Cortex of kidney (tissue), 1 donor: ENCODE data around the gene TENM4.

Experiments used
- DNase-seq: peaks from one replicate; lab custom pipeline; 2025; lab: John Stamatoyannopoulos, UW

Gene TENM4

GRCh38 chr11:78935398-78936068 lies 505.3 kb downstream of the TENM4 start:
- DNase-seq: no peak

DNA sequence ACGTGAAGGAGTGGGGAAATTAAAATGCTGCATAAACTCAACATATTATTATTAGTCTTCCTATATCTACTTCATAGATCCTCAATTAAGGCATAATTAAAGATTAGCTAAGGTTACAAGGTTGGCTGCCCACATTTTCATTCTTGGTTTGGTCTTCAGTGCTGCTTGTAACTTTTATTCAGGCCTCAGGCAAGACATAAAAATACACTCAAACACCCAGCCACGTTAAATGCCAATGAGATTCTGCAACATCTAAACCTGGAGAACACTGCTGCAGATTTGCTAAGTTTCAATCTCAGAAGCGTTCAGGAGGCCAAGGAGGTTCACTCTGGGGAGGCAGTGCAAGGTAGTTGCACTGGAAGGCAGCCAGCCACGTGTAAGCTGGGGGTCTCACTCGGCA lies 507.5 kb downstream of the TENM4 start:
- no peak for DNase-seq

GRCh38 chr11:78932757-78933156 lies 508.1 kb downstream of the TENM4 start:
- no peak for DNase-seq

DNA sequence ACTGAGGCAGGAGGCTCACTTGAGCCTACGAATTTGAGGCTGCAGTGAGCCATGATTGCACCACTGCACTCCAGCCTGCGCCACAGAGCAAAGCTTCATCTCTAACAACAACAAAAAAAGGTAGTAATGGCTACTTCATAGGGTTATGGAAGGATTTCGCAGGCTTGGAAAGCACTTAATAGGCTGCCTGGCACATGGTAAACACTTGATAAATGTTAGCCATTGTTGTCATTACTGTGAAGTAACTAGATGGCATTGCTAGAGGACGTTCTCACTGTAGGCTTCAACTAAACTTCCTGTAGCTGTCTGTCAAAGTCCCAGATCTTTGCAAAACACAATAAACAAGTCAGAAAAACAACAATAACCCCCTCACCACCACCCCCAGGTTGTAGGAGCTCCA lies 508.9 kb downstream of the TENM4 start:
- DNase-seq: no peak

DNA sequence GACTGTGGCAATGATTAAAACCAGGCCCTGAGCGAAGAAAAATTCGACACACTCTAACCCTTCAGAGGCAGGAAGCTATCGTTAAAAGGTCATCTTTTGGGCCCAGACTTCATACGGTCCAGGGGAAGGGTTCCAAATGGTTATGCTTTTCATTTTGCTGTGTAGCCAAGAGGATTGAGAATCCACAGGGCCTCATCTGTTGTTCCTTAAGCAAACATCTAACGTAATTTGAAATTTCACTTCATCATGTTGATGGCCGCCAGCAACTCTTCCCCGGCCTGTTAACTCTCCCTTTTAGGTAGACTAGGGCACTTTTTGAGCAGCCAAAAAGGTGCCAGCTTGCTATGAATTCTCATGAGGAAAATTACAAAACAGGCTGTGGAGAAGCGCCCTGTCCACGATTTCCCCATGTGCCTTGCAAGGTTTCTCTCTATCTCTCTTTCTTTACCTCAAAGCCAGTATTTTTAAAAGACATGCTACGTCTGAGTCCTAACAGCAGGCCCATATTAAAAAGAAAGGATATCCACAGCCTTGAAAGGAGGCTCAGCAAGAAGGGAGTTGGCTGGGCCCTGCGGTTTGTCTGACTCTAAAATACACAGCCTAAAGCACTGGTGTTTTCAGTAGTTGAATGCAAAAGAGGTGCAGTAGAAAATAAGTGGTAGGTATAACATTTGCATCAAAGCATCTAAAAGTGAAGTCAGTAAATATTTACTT lies 509.9 kb downstream of the TENM4 start:
- DNase-seq: no peak

DNA sequence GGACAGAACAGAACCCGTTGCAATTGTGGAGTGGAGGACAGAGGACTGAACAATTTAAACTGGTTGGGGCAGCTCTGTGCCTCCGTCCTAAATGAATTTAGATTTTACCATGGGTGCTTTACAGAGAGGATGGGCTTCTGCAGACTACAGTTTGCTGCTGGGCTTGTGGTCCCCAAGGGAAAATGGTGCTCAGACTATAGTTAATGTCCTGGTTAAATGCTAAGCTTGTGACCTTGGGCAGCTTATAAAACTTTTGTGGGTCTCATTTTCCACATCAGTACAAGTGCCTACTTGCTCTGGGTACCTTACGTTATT lies 511.0 kb downstream of the TENM4 start:
- DNase-seq: no peak

DNA sequence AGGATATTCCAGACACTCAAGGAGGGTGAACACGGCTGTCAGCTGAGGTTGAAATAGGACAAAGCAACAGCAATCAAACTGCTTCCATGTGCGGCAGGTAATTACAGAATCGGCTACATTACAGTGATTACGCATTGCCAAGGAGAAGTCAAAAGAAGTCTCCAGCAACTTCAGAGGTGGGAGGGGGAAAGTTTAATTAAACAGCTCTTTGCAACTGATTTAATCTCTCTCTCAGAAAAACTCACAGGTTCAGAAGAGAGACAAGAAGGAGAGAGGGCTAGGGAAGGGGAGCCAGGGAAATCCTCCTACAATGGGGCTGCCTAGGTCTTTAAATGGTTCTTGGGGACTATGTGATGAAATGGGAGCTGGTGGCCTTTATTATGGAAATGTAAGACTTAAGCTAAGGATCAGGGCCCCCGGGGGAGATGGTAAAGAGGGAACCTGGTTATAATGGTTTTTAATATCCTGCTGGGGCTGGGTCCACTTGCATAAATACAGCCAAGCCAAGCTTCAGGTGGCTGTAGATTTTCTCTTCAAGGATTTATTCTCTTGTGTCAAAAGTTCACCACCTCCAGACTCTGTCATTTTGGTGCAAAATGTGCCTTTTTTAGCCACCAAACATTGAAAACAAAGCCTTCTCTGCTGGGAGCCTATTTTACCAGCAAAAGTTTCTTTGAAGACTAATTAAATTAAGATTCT lies 511.5 kb downstream of the TENM4 start:
- no peak for DNase-seq

GRCh38 chr11:78927511-78927910 lies 513.3 kb downstream of the TENM4 start:
- no peak for DNase-seq

DNA sequence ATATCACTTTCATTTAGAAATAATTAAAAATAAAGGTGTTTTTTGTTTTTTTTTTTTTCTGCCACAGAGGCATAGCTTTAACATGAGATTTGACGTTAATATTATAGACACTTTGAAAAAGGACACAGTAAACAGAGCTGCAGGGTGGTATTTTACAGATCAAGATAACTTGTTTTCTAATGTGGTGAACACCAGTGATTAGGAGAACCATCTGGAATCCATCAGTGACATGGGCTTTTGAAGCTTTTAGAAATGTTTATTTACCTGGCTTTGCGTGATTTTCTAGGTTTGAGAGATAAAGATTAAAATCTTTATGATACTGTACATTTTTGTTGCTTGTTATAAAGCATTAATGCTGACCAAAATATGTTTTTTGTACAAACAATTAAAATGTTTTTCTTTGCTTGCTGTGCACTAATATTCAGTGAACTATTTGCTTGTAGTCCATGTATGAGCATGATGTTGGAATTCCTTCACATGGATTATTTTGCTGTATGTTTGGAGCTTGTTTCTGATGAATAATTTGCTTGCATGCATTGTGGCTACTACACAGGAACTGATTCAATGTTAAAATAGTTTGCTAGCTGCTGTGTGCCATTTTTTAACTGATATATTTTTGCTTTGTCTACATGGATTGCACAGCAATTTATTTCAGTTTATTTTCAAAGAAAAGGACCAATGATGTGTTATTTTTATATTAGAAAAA lies 514.0 kb downstream of the TENM4 start:
- no peak for DNase-seq

DNA sequence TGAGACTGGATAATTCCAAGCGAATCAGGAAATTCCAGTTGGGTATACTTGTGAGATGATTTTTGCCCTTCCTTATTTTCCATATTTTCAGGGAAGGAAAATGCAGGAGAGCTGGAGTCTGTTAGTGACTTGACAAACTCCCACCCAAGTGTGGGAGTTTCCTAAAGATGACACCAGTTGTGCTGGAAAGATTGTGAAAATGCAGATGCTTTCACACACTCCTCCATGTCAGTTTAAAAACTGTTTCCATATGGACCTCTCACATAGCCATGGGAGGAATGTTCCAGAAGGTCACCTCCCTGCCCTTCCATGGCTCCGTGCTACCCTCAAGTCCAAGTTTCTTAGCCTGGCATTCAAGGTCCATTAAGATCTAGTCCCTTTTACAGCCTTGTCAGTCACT lies 515.4 kb downstream of the TENM4 start:
- no peak for DNase-seq

DNA sequence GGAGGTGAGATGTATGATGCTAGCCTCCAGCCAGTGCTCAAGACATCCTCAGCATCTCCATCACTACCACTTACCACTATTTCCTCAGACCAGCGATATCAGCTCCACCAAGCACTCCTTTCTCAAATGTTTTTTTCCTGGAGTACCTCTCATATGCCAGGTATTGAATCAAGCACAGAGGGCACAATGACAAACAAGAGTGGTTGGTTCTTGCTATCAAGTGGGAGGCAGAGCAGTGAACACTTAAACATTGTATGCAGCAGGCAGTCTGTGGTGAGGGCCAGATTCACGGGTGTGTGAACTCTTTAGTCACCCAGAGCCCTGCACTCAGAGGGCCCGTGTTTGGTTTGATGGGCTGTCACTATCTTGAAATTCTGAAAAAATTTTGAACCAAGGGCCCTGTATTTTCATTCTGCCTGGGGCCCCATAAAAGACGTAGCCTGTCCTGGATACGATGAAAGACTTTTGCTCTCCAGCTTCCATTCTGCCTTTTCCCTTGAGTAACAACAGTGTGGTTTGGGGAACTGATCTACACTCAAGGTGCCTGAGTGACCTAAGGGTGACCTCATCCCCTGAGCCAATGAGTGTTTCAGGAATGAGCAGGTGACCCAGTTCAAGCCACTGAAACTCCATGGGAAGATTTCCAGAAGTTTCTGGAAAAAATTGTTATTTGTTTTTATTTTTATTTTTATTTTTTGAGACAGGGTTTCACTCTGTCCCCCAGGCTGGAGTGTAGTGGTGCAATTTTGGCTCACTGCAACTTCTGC lies 517.8 kb downstream of the TENM4 start:
- DNase-seq: no peak

- DNase-seq: no peak
Measured at GRCh38 chr11:78921509-78921908, 519.3 kb downstream of the TENM4 start.

DNA sequence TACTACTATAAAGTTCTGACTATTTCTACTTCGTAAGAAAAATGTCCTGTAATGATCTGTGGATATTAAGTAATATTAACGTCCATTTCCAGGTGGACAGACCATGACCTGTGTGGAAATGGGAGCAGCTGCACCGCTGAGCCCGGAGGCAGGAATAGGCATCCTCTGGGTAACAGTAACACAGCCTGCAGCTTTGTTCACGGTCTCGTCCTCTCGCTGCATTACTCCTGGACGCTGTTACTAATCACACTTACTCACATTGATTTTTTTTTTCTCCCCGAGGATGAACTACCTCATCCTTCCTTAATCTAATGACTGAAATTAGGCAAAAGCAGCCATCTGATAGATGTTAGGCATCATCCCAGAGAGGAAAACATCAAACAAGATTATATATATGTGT lies 520.5 kb downstream of the TENM4 start:
- no peak for DNase-seq

GRCh38 chr11:78916759-78917158 lies 524.1 kb downstream of the TENM4 start:
- DNase-seq: no peak

DNA sequence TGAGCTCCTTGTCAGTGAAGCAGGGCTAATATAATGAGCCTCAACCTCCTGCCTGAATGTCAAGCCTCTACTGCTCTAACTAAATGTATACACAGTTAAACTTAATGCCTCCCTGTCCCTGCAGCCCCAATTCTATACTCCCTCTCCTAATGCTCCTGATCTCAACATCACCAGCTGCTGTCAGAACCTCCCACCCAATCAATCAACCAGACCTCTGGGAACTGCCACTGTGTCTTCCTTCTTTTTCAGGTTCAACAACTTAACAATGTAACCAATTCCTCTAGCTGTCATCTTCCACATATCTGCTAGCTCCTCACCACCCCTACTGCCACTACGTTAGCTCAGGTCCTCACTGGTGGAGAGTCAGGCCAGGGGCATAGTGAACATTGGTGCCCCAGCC lies 526.3 kb downstream of the TENM4 start:
- no peak for DNase-seq

DNA sequence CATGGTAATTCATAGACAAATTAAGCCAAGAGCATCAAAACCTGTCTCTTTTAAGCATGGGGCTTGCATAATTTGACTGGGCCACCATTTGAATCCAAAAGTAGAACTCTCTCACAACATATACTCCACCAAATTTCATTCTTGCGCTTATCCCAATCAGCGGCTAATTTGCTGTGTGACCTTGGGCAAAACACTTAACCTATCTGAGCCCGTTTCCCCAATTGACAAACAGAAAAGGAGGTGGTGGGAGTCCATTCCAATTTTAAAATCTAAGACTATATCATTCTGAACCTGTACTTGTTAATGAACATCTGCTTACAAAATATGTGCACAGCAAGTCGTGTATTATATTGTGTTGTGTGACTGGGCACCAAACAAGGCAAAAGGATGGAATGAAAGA lies 528.1 kb downstream of the TENM4 start:
- no peak for DNase-seq

- DNase-seq: no peak
Measured at GRCh38 chr11:78910322-78910721, 530.5 kb downstream of the TENM4 start.

DNA sequence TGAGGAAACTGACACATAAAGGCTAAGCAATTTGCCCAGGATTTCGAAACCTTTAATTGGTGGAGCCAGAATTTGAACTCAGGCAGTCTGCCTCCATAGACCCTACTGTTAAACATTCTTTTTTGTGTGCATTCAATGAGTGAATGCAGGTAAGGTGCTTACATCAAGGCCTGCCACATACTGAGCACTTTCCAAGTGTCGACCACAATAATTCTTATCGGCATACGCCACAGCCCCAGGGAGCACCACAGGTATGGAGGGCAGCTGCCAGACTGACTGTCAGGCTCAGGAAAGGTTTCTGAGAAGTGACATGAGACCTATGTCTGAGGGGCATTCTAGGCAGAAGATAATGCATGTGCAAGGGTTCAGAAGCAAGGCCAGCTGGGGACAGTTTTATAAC lies 531.4 kb downstream of the TENM4 start:
- DNase-seq: no peak

GRCh38 chr11:78907636-78908035 lies 533.2 kb downstream of the TENM4 start:
- no peak for DNase-seq

DNA sequence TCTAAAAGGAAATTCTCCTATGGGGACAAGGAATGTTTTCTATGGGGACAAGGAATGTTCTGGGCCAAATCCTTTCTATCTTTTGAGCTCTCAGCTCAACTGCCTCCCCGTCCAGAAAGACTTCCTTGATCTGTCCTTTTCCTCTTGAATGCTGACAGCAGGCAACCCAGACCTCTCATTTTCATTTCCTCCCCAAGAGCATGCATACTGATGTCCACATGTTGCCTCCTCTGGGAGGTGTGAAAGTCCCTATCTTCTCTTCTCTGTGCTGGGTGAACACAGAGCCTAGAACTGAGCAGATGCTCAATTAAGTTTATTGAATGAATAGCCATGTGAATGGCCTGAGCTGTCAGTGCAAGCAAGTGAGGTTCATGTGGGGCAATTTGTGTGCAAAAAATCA lies 534.3 kb downstream of the TENM4 start:
- DNase-seq: no peak

DNA sequence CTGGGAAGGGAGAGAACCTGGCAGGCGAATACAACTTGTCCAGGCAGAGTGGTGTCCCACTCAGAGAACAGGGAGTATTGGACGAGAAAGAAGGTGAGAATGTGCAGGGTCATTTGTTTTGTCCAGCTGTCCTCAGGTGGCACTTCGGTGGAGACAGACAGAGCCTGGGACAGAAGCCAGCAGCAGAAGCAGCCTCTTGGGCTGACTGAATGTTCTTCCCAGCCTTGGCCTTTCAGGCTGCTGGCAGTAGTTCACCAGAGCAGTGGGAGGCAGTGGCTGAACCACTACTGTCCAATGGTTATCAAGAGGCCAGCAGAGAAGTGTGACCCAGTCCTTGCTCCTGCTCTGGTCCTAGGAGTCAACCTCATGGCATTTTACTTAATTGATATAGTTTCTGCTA lies 535.1 kb downstream of the TENM4 start:
- DNase-seq: no peak
